Lower leg skin (tissue), 3 donors: ENCODE results near the gene MCL1.

Source experiments
- POLR2A ChIP-seq, 2 donors: fragments of 450-650 bp; IDR thresholded peaks; one replicate each; pipeline ENCODE4 v1.6.1; 2016 to 2017; ENCODE audit warnings: antibody characterized with exemption in 2 of 2, mild to moderate bottlenecking in 1 of 2, moderate library complexity in 1 of 2
- TF ChIP-seq, protein P1 (sequence below), 3 donors: fragments of 450-650 bp; IDR thresholded peaks; one replicate each; pipeline ENCODE4 v1.5.1; 2016; ENCODE audit warnings: antibody characterized with exemption in 3 of 3, mild to moderate bottlenecking in 3 of 3, moderate library complexity in 2 of 3

- TF ChIP-seq POLR2A (IDR thresholded peaks at IDR 0.05): no peak
- TF ChIP-seq, protein P1, sequence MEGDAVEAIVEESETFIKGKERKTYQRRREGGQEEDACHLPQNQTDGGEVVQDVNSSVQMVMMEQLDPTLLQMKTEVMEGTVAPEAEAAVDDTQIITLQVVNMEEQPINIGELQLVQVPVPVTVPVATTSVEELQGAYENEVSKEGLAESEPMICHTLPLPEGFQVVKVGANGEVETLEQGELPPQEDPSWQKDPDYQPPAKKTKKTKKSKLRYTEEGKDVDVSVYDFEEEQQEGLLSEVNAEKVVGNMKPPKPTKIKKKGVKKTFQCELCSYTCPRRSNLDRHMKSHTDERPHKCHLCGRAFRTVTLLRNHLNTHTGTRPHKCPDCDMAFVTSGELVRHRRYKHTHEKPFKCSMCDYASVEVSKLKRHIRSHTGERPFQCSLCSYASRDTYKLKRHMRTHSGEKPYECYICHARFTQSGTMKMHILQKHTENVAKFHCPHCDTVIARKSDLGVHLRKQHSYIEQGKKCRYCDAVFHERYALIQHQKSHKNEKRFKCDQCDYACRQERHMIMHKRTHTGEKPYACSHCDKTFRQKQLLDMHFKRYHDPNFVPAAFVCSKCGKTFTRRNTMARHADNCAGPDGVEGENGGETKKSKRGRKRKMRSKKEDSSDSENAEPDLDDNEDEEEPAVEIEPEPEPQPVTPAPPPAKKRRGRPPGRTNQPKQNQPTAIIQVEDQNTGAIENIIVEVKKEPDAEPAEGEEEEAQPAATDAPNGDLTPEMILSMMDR (IDR thresholded peaks at IDR 0.05): no peak
These were observed 43.7 kb downstream of the MCL1 start for GRCh38 chr1:150535511-150536287.
